Fibroblast of the conjunctiva (primary cell): ENCODE results near the gene SLAIN2.
"Not testable (repeated sequence)": the region's sequence is repeated elsewhere in the genome, so short reads cannot be mapped to it uniquely, and the experiment has no call there.

Experiments used
- DNase-seq: peaks from one replicate; pipeline ENCODE4 v3.0.0-alpha.2; 2010; ENCODE audit warnings: low read depth

The SLAIN2 gene

DNA sequence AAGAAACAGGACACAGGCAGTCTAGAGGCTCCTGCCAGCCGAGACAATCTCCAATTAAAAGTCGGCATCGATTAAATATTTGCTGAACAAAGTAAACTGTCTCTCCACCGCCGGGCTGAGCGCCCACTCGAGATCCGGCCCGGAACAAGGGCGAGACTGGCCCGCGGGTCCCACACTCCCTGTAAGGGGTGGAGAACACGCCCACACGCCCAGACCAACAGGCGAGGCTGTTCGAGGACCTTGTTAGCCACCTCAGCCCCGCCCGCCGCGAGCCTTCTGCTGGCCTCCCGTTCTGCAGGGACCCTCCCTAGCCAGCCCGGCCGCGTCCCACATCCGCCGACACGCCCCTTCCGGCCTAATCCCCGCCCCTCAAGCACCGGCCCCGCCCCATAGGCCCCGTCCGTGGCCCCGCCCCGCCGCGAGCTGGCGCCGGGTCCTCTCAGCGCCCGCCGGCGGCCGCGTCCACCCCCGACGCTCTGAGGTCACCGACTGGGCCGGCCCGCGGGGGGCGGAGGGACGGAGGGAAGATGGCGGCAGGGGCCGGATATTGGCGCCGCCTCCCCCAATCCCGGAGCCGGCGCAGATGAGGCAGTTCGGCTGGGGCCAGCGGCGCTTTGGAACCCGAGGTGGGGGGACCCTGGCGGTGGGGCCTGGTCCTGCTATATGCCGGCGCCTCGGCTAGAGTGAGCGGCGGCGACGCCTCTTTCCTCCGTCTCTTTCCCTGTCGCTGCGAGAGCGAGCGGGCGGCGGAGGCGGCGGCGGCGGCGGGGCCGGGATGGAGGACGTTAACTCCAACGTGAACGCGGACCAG lies at the start of gene SLAIN2:
Gene SLAIN2 (plus strand): TSS at position 565 of the 811 bp plus-strand sequence. CDS start 211 bp downstream, at position 776.
- peak; percentile 98 for DNase-seq

DNA sequence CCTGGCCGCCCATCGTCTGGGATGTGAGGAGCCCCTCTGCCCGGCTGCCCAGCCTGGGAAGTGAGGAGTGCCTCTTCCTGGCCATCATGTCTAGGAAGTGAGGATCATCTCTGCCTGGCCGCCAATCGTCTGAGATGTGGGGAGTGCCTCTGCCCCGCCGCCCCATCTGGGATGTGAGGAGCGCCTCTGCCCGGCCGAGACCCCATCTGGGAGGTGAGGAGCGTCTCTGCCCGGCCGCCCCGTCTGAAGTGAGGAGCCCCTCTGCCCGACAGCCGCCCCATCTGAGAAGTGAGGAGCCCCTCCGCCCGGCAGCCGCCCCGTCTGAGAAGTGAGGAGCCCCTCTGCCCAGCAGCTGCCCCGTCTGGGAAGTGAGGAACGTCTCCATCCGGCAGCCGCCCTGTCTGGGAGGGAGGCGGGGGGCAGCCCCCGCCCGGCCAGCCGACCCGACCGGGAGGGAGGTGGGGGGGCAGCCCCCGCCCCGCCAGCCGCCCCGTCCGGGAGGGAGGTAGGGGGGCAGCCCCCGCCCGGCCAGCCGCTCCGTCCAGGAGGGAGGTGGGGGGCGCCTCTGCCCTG lies 49.0 kb upstream of the SLAIN2 start:
- DNase-seq, result not testable (repeated sequence)

DNA sequence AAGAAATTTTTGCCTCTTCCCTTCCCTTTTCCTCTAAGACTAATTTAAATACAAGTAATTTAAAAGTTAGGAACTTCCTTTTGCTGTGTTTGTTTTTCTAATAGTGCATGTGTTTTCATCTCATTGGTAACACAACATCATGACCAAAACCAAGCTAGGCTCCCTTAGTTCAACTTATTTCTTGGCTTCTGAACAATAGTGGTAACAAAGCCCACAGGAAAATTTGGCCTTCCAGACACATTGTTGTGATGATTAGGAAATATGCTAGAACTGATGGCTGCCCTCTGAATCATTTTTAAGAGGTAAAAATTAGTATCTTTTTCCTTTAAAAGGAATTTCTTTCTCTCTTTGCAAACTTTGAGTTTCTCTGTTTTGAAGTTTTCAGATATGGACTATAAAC lies 46.2 kb upstream of the SLAIN2 start:
- no peak for DNase-seq

GRCh38 chr4:48296365-48296764 lies 45.0 kb upstream of the SLAIN2 start:
- no peak for DNase-seq

- DNase-seq, result no peak
Observed at GRCh38 chr4:48297256-48297846, 44.0 kb upstream of the SLAIN2 start.

DNA sequence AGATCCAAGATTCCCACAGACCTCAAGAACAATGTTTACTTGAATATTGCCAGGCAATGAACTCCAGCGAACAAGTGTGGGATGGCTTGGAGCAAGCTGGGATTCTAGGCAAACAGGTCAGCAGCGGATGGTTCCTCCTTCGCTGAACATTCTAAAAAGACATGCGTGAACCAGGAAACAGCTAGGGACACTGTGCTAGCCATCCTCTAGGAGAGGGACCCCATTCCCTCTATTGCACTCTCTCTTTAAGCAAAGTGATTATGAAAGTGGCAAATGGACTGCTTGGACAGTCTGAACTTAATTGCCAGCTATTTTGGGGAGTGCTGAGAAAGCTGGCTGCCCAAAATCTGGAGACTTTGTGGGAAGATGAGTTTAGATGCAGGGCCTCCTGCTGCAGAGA lies 41.8 kb upstream of the SLAIN2 start:
- no peak for DNase-seq

- no peak for DNase-seq
Observed at GRCh38 chr4:48300004-48300403, 41.3 kb upstream of the SLAIN2 start.

DNA sequence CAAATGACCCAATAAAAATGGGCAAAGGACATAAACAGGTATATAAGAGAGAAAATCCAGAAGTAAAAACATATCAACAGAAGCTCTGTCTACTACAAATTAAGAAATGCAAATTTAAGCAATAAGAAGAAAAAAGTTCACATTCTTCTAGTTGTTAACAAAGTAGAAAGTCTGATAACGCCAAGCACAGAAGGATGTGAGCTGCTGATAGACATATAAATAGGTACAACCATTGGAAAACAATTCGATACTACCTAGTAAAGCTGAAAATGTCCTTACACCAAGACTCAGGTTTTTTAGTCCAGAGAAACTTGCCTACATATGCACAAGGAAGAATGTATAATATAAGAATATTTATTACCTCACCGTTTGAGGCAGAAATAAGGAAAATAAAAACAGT lies 35.8 kb upstream of the SLAIN2 start:
- no peak for DNase-seq

DNA sequence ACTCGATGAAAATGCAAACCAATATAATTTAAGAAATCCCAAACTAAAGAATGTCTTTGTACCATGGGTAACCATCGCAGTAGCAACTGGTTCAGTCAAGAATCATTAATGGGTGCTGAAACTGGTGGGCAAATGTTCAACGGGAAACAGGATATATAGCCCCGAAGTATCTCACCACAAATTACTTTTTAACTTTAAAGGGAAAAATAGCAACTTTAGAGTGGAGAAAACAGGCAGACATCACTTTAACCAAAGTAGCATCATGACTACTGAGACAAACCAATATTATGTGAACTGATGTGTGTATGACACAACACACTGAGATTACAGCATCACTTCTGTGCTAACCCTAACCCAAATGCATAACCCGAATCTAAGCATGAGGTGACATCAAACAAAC lies 33.8 kb upstream of the SLAIN2 start:
- DNase-seq, result no peak

- no peak for DNase-seq
Observed at GRCh38 chr4:48308901-48309300, 32.4 kb upstream of the SLAIN2 start.

DNA sequence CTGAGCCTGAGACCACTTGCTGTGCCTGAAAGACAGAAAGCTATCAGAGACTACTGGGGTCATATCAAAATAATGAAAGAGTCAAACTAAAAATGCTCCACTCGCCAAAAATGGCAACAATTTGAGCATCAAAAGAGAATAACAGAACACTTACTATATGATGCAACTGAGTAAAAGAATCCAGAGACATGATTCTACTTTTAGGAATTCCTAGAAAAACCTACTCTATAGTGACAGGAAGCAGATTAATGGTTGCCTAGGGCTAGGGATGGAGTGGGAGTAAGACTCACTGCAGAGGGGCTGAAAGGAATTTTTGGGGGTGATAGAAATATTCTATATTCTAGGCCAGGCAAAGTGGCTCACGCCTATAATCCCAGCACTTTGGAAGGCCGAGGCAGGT lies 29.4 kb upstream of the SLAIN2 start:
- no peak for DNase-seq

DNA sequence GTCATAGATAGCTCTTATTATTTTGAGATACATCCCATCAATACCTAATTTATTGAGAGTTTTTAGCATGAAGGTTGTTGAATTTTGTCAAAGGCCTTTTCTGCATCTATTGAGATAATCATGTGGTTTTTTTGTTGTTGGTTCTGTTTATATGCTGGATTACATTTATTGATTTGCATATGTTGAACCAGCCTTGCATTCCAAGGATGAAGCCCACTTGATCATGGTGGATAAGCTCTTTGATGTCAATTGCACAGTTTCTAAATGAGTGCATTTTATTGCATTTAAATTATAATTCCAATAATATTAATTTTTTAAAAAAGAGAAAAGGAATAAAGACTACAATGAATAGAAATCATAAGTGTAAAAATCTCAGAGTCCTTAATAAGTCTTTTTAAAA lies 26.6 kb upstream of the SLAIN2 start:
- DNase-seq, result not testable (repeated sequence)

DNA sequence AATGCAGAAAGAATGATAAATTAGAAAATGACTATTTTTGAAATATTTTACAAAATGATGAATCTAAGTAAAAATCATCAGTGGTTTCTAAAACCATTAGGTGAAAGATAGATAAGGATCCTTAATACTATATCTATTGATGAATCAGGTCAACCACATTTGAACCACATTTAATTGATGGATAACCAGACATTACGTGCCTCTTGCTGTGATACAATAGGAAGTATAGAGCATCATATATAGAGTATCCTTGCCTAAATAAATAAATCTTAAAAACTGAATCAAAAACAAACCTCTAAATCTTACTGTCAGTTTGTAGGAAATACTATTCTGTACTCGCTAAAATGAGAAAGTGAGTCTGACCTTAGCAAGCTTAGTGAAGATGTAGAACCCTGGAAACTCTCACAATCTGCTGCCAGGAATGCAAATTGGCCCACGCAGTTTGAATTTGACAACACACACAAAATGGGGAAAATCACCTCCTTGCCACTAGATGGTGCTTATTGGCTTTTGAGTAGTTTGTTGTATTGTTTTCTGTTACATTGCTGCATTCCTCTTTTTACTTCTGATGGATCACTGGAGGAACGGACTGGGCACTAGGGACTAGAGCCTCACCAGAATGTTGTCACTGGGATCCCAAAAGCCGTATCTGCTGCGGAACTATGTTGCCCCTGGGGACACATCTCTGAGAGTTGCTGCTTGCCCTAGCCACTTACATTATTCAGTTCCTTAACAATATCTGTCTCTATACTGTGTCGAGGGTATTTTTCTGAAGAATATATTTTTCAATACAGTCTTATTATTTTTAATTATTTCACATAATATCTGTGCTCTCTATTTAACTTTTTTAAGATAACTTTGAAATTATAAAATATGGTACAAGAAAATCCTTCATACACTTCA lies 25.4 kb upstream of the SLAIN2 start:
- DNase-seq, result no peak

DNA sequence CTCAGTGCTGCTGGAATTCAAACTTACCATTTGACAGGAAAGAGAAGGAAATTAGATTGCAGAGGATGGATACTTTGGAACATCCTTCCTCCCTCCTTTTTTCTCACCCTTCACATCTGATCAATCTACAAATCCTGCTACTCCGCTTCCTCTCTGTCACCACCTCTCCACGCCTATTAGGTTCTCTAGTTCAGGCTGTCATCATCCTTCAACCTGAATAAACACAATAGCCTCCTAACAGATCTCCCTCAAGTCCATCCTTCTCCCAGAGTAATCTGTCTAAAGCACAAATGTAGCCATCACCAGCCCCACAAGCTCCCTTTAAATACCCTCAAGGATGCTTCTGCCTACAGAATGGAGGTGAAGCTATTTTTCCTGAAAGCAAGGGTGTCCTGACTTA lies 20.0 kb upstream of the SLAIN2 start:
- DNase-seq, result no peak

- DNase-seq, result no peak
Observed at GRCh38 chr4:48322063-48322462, 19.3 kb upstream of the SLAIN2 start.

GRCh38 chr4:48324281-48324680 lies 17.0 kb upstream of the SLAIN2 start:
- no peak for DNase-seq

GRCh38 chr4:48329193-48329592 lies 12.1 kb upstream of the SLAIN2 start:
- no peak for DNase-seq

DNA sequence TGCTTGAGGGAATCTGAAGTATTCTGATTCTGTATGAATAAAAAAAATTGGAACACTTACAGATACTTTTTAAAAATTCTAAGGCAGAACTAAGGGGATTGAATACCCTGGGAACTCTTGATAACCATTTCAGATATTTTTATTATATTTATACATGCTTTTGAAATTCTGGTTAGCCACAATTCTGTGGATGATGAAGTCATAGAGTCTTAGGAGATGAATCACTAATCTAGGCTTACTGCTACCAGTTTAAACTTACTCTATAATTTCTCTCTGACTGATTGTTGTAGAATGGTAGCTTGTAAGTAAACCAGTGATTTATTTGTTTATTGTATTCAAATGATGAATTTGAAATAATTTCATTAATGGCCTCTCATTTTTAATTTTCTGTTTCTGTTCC lies 11.4 kb upstream of the SLAIN2 start:
- DNase-seq, result peak; percentile 56

DNA sequence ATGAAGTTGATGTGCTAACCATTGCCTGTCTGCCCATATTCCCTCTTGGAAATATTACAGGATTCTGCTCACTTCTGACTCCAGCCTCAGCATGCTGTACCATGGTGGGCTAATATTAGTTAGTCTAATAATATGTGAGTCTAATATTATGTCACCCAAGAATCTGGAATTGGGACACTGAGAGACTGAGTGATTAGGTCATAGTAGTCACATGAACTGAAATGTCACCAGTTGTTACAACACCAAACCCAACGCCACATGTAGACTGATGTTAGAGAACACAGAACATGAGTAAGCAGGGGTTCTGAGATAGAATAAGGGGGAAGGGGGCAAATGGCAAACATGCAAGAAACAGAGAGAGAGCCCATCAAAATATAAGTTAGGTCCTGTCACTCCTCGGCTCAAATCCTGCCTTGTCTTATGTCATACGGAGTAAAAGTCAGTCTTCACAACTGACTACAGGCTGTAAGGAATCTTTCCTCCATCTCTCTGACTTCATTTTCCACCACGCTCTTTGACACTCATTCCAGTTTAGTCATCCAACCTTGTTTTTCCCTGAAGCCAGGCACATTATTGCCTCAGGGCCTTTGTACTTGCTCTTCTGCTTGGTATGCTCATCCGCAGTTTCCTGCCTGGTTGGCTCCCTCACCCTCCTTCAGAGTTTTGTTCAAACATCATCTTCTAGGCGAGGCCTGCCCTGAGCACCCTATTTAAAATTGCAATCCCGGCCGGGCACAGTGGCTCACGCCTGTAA lies 9.6 kb upstream of the SLAIN2 start:
- no peak for DNase-seq

DNA sequence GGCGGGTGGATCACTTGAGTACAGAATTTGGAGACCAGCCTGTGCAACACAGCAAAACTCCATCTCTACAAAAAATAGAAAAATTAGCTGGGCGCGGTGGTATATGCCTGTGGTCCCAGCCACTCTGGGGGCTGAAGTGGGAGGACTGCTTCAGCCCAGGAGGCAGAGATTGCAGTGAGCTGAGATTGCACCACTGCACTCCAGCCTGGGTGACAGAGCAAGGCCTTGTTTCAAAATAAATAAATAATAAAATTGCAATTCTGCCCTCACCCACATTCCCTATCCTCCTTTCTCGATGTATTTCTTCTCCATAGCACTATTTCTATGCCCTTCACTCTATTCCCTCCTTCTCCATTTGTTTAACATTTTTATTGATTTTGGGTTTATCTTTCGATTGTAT lies 8.7 kb upstream of the SLAIN2 start:
- DNase-seq, result no peak

GRCh38 chr4:48333587-48333986 lies 7.7 kb upstream of the SLAIN2 start:
- DNase-seq, result no peak

DNA sequence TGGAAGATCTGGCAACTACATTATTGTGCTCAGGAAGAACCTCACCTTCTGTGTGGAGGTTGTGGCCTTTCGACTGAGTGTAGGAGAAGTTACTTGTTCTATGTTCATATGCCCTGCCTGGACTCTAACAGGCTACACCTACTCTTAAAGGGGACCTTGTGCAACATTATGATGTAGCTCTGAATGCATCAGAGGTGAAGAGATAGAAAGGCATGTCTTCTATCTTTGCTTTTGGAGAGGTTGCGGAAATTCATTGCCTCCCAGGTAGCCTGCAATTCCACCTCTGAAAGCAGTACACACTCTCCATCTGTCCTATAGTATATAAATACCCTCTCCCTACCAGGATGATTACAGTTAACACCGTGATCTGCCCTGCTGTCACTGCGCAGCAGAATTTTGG lies 7.1 kb upstream of the SLAIN2 start:
- DNase-seq, result no peak
